HG03521 (cell line): ENCODE measurements around the gene KRT39.
"Not testable (repeated sequence)": the region's sequence is repeated elsewhere in the genome, so short reads cannot be mapped to it uniquely, and the experiment has no call there.

Experiments
- ATAC-seq: cut with Tn5 transposase; IDR thresholded peaks from one replicate; pipeline ENCODE4 v1.9.1; 2021; ENCODE audit warnings: mild to moderate bottlenecking, moderate library complexity; ENCODE audit not compliant: unreplicated experiment

The KRT39 gene

DNA sequence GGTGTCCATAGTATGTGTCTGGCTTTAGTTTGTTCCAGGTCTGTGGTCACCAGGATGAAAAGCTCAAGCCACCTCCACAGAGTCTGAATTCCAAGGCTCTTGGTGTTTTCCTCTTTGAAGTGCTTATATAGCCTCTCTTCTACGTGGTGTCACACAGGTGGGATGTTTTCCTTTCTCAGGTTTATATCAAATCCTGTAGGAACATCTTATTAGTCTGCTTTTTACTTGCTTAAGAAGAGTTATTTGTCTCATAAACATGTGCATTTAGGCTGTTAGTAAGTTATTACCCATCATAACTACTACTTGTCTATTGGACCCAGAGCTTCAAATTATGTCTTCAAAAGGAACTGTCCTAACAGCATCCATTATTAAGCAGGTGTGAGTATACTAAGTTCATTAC lies at the start of gene KRT39:
Gene KRT39 (minus strand): TSS at position 101 of the 400 bp plus-strand sequence. CDS start 92 bp downstream, at position 9.
- ATAC-seq, result no peak

DNA sequence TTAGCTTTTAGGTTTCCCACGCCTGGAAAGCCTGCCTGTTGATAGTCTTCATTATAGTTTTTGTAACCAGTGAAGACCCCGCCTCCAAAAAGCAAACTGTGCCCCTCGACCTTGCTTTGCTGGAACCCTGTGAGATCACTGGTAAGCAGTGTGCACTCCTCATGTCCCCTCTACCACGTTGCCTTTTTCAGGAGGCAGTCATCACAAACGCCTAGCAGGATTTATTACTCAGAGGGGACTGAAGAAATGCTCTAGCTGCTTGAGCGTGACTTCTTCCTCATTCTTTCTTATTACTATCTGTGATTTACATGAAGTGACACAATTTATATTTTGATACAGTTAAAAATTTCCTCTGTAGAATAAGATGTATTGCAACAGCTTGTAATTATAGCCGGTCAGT lies 48.7 kb upstream of the KRT39 start:
- ATAC-seq, result no peak

GRCh38 chr17:41013606-41014005 lies 46.9 kb upstream of the KRT39 start:
- ATAC-seq, result no peak

- ATAC-seq, result no peak
Measured at GRCh38 chr17:41013181-41013580, 46.4 kb upstream of the KRT39 start.

DNA sequence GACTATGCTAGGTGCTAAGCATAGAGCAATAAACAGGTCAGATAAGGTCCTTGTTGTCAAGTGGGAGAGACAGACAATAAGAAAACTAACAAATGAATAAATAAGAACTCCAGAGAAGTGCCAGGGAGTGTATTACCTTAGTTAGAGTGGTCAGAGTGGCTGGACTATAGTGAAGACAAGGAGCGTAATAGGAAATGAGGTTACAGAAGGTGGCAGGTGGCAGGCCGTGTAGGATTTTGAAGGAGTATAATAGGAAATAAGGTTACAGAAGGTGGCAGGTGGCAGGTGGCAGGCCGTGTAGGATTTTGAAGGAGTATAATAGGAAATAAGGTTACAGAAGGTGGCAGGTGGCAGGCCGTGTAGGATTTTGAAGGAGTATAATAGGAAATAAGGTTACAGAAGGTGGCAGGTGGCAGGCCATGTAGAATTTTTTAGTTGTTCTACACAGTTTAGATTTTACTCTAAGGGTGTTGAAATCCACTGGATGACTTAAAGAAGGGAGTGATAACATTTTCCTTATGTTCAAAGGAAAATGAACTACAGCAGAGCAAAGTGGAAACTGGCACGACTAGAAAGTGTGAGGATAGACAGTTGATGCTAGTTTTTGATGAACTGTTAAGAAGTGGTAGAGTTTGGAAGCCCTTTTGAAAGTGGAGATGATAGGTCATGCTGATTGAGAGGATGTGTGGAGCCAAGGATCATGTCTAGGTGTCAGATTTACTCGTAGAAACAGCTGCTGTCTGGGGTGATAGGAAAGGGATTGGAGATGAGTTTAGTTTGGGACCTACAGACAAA lies 45.8 kb upstream of the KRT39 start:
- no peak for ATAC-seq

DNA sequence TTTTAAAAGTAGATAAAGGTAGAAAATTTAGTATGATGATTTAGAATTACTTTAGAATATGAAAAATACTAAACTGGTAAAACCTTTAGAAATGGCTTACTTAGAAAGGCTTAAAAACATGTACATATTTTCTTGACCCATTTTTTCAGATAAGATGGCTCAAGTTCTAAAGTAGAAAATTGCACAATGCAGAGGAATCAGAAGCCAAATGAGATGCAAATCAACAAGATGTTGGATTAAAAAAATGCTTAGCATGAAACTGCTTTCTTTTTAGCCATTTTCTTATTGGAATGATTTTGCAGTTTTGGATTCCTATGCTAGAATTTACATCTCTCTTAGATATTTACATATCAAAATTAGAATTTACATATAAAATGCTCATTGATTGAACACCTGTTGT lies 43.7 kb upstream of the KRT39 start:
- no peak for ATAC-seq

DNA sequence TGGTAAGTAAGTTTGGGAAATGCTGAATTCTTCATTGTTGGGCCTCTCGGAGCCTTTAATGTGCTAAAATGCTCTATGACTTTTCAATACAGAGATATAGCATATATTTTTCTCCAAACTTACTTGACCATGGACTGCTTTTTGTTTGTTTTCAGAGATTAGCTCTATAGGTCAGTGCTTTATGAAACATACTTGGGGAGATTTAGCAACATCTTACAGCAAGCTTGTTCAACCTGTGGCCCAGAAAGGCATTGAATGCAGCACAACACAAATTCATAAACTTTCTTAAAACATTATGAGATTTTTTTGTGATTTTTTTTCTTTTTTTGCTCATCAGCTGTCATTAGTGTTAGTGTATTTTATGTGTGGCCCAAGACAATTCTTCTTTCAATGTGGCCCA lies 43.2 kb upstream of the KRT39 start:
- no peak for ATAC-seq

- ATAC-seq, result no peak
Measured at GRCh38 chr17:41009301-41009760, 42.6 kb upstream of the KRT39 start.

DNA sequence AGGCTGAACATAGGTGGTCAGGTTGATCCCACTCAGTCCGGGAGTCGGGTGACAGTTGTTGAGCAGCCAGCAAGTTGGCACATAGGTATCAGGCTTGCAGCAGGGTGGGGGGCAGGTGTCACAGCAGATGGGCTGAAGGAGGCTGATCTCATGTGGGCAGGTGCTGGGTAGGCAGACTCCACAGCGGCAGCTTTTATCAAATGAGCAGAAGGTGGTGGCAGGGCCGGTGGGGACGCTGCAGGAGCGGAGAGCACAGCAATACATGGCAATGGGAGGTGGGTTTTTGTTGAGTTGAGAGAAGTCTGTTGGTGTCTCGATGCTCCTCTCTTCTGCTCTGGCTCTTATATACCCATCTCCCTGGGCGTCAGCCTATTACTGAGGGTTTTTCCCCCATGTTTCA lies 42.1 kb upstream of the KRT39 start, which contains the start of gene KRTAP3-1:
Gene KRTAP3-1 (minus strand): TSS at position 318 of the 400 bp plus-strand sequence. CDS start 54 bp downstream, at position 264.
- no peak for ATAC-seq

GRCh38 chr17:41004397-41004796 lies 37.6 kb upstream of the KRT39 start:
- no peak for ATAC-seq

- ATAC-seq, result no peak
Measured at GRCh38 chr17:41003926-41004325, 37.2 kb upstream of the KRT39 start.

- no peak for ATAC-seq
Measured at GRCh38 chr17:41002814-41003213, 36.1 kb upstream of the KRT39 start.

DNA sequence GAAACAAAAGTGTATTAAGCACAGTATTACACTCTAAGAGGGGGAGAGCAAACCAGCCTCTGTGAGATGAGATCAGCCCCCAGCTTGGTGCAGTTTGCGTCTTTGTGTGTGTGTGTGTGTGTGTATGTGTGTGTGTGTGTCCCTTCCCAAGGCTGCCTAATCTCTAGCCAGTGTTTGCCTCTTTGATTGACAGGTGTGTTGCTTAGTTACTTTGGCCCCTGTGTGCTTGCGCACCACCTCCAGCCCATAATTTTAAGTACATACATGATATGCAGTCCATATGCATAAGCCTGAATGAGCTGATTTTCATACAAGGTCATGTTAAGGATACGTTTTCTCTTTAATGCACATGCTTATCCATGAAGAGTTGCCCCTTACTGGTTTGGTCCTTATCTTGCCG lies 35.0 kb upstream of the KRT39 start:
- no peak for ATAC-seq

DNA sequence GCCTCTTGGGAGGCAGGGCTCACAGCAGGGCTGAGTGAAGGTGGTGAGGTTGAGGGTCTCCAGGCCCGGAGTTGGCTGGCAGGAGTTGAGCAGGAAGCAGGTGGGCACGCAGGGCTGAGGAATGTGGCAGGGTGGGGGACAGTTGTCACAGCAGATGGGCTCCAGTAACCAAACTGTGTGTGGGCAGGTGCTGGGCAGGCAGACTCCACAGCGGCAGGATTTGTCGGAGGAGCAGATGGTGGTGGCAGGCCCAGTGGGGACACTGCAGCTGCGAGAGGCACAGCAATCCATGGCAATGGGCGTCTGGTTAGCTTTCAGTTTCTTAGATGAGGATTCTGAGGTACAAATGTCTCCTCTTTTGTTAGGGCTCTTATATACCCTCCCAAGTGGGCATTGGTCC lies 32.8 kb upstream of the KRT39 start, which contains the start of gene KRTAP3-2:
Gene KRTAP3-2 (minus strand): TSS at position 344 of the 400 bp plus-strand sequence. CDS start 53 bp downstream, at position 291.
- not testable (repeated sequence) for ATAC-seq

DNA sequence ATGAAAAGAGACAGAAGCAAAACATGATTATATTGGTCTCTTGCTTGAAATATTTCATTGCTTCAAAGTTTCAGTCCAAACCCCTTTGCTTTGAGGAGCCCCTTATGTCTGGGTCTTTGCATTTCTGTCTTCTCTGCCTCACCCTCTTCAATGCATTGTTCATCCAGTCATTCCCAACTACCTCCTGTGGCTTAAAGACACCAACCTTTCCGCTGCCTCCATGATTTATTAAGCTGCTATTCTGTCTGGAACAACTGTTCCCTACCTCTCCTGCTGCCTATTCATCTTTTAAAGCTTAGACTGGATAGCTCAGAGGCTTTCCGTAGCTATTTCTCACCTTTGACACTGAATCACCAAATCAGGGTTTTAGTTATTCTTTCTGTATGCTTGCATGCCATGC lies 30.6 kb upstream of the KRT39 start:
- ATAC-seq, result no peak

DNA sequence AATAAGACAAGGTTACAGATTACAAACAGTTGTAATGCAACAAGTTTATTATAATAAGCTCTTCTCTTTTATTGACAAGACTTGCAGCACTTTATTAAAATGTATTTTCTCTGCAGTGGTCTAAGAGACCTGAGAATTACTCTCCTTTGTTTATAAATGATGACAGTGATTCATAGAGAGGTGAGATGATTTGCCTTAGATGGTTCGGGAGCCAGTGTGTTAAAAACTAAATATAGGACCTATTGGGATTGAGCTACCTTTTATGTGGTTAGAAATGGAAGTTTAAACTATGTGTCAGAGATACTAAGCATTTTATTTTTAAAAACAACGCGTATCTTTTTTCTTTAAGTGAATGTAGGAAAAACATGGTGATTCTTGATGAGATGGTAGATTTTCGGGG lies 30.1 kb upstream of the KRT39 start:
- ATAC-seq, result no peak

GRCh38 chr17:40995116-40995515 lies 28.4 kb upstream of the KRT39 start:
- no peak for ATAC-seq

DNA sequence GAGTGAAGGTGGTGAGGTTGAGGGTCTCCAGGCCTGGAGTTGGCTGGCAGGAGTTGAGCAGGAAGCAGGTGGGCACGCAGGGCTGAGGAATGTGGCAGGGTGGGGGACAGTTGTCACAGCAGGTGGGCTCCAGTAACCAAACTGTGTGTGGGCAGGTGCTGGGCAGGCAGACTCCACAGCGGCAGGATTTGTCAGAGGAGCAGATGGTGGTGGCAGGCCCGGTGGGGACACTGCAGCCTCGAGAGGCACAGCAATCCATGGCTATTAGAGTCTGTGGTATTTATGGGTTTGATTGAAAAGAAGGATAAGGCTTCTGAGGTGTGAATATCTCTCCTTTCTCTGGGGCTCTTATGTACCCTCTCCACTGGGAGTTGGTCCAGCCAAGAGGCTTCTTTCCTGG lies 27.1 kb upstream of the KRT39 start, which contains the start of gene KRTAP3-3:
Gene KRTAP3-3 (minus strand): TSS at position 326 of the 400 bp plus-strand sequence. CDS start 67 bp downstream, at position 259.
- ATAC-seq, result no peak

GRCh38 chr17:40993084-40993483 lies 26.3 kb upstream of the KRT39 start:
- ATAC-seq, result no peak

GRCh38 chr17:40992666-40993065 lies 25.9 kb upstream of the KRT39 start:
- no peak for ATAC-seq

DNA sequence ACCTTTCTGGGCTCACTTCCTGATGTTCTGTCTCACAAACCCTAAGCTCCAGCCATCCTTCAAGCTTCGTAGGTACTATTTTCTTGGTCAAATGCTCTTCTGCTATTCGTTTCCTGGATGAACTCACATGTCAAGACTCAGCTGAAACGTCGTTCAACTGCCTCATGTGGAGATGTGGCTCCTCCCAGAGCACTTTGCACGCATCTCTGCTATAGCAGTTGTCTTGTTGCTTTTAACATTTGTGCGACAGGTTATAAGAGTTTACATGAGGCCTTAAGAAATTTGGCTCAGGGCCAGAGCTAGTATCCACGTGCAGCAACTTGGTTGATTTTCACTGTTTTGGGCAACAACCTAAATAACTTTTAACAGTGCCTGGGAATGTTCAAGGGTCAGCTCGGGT lies 20.2 kb upstream of the KRT39 start:
- ATAC-seq, result no peak

DNA sequence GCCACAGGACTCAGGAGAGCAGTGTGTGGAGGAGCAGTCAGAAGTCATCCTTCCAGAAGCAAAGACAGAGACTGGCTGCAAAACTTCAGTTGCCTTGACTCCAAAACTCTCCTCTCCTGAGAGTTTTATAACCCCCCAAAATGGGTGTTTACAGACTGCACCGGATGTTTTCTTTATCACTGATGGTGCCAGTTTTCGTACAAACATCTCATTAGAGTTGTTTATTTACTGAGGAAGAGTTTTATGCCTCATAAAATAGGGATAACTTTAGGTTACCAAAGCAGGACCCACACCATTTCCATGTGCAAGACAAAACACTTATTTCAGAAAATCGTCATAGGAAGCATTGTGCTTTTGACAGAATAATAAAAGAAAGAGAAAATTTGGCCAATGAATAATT lies 17.5 kb upstream of the KRT39 start, which contains the start of gene KRT40:
Gene KRT40 (minus strand): TSS at position 101 of the 400 bp plus-strand sequence. CDS start 53 bp downstream, at position 48.
- no peak for ATAC-seq
